HG03565 (cell line): Measurements from ENCODE around the gene PPP4R3B.

Source experiments
- ATAC-seq: cut with Tn5 transposase; IDR thresholded peaks from one replicate; pipeline ENCODE4 v1.9.1; 2021; ENCODE audit warnings: mild to moderate bottlenecking, moderate library complexity; ENCODE audit not compliant: unreplicated experiment

Gene PPP4R3B

GRCh38 chr2:55519938-55520885 is 97.2 kb downstream of the PPP4R3B start:
- no peak for ATAC-seq

- no peak for ATAC-seq
Observed at GRCh38 chr2:55518841-55519165, 98.6 kb downstream of the PPP4R3B start.

GRCh38 chr2:55511508-55512124 is 105.8 kb downstream of the PPP4R3B start:
- ATAC-seq, result no peak

- no peak for ATAC-seq
Observed at GRCh38 chr2:55502590-55503141, 114.8 kb downstream of the PPP4R3B start.

GRCh38 chr2:55500025-55500424 is 117.4 kb downstream of the PPP4R3B start:
- ATAC-seq, result no peak

GRCh38 chr2:55498582-55498981 is 118.8 kb downstream of the PPP4R3B start:
- ATAC-seq, result no peak
